ENCODE results near the gene SIX4. TPM values are rescaled to one million over a fixed set of nuclear protein-coding genes. Genes with fewer than 3 reads are reported as not detected.

The SIX4 gene
- polyA plus RNA-seq, 4 donors, result 5.3 to 8.7 (median 7.1) TPM

DNA sequence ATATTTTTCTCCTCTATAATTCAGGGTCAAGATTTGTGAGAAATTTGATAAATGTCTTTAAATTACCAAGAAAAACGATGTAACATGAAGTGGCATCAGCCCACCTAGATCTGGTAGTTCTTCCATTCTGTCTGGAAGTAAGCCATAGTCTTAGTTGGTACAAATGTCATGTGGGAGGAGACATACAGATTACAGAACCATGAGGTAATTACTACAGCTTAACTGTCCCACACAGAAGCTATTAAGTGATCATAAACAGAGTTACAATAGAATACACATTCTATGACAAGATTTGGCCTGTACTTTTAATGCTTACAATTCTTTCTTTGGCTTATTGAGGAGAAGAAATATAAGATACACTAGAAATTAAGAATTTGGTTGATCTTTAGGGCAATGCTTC lies 61.2 kb downstream of the SIX4 start:
- no peak for DNase-seq (ENCODE audit: low read depth in 4 of 4, low spot score in 2 of 4)

GRCh38 chr14:60661721-60662120 lies 62.4 kb downstream of the SIX4 start:
- DNase-seq (ENCODE audit: low read depth in 4 of 4, low spot score in 2 of 4), result no peak

Other genes with a start within 250 kb of the SIX4 start
- under 1 TPM; 0.30 to 0.73 (median 0.41) TPM for gene C14orf39, start 238.3 kb downstream of the SIX4 start, polyA plus RNA-seq (ENCODE audit: insufficient read length in 4 of 4)
- not detected for gene SIX6, start 215.2 kb downstream of the SIX4 start, polyA plus RNA-seq (ENCODE audit: insufficient read length in 4 of 4)
- gene SIX1, start 74.9 kb downstream of the SIX4 start, polyA plus RNA-seq (ENCODE audit: insufficient read length in 4 of 4), result 10 to 100 TPM in 2 of 4 donors, 1 to 10 TPM in 2; 8.2 to 14.3 (median 10.9) TPM
- gene MNAT1, start 10.4 kb upstream of the SIX4 start, polyA plus RNA-seq (ENCODE audit: insufficient read length in 4 of 4), result 10 to 100 TPM; 40.5 to 54.8 (median 45.8) TPM

Data from left renal cortex interstitium (tissue), 4 donors.